GM21360 (cell line): Measurements from ENCODE around the gene DNAJC17.

ENCODE experiments used
- ATAC-seq: cut with Tn5 transposase; IDR thresholded peaks from one replicate; pipeline ENCODE4 v1.9.1; 2021; ENCODE audit warnings: mild to moderate bottlenecking, moderate library complexity; ENCODE audit not compliant: unreplicated experiment

The DNAJC17 gene

GRCh38 chr15:40768521-40769273, 38.6 kb downstream of the DNAJC17 start:
- ATAC-seq, result no peak

GRCh38 chr15:40767838-40768500, 39.3 kb downstream of the DNAJC17 start:
- no peak for ATAC-seq

GRCh38 chr15:40766906-40767837, 40.1 kb downstream of the DNAJC17 start:
- no peak for ATAC-seq

- ATAC-seq, result no peak
Measured at GRCh38 chr15:40766194-40766815, 41.0 kb downstream of the DNAJC17 start.

- ATAC-seq, result no peak
Measured at GRCh38 chr15:40764629-40765103, 42.6 kb downstream of the DNAJC17 start.

- peak; percentile 48 for ATAC-seq
Measured at GRCh38 chr15:40763801-40764628, 43.3 kb downstream of the DNAJC17 start, which contains the start of gene GCHFR. GCHFR (plus strand) TSS chr15:40764068; CDS start chr15:40764181, 113 bp downstream.

GRCh38 chr15:40762919-40763800, 44.1 kb downstream of the DNAJC17 start:
- peak; percentile 3 for ATAC-seq

- ATAC-seq, result no peak
Measured at GRCh38 chr15:40759961-40760360, 47.3 kb downstream of the DNAJC17 start.

- no peak for ATAC-seq
Measured at GRCh38 chr15:40756938-40757337, 50.3 kb downstream of the DNAJC17 start.

GRCh38 chr15:40755812-40756208, 51.5 kb downstream of the DNAJC17 start:
- ATAC-seq, result no peak

GRCh38 chr15:40754883-40755811, 52.1 kb downstream of the DNAJC17 start, which contains the start of gene RMDN3:
RMDN3 (minus strand) TSS chr15:40755254; CDS start chr15:40754783, 471 bp downstream.
- peak; percentile 79 for ATAC-seq

GRCh38 chr15:40754574-40754882, 52.7 kb downstream of the DNAJC17 start:
- ATAC-seq, result no peak

GRCh38 chr15:40751745-40752144, 55.5 kb downstream of the DNAJC17 start:
- no peak for ATAC-seq

GRCh38 chr15:40750885-40751284, 56.4 kb downstream of the DNAJC17 start:
- ATAC-seq, result no peak

GRCh38 chr15:40749151-40749630, 58.1 kb downstream of the DNAJC17 start:
- ATAC-seq, result no peak

GRCh38 chr15:40747685-40748631, 59.3 kb downstream of the DNAJC17 start:
- no peak for ATAC-seq
